NCI-H128 (cell line): ENCODE measurements around the gene SLC29A1.
A peak's percentile ranks its signal among the peaks of the same experiment; 100 is the strongest.

Experiments
- DNase-seq: peaks from one replicate; lab custom pipeline; 2025; ENCODE audit not compliant: unreplicated experiment; lab: John Stamatoyannopoulos, UW

SLC29A1 gene

DNA sequence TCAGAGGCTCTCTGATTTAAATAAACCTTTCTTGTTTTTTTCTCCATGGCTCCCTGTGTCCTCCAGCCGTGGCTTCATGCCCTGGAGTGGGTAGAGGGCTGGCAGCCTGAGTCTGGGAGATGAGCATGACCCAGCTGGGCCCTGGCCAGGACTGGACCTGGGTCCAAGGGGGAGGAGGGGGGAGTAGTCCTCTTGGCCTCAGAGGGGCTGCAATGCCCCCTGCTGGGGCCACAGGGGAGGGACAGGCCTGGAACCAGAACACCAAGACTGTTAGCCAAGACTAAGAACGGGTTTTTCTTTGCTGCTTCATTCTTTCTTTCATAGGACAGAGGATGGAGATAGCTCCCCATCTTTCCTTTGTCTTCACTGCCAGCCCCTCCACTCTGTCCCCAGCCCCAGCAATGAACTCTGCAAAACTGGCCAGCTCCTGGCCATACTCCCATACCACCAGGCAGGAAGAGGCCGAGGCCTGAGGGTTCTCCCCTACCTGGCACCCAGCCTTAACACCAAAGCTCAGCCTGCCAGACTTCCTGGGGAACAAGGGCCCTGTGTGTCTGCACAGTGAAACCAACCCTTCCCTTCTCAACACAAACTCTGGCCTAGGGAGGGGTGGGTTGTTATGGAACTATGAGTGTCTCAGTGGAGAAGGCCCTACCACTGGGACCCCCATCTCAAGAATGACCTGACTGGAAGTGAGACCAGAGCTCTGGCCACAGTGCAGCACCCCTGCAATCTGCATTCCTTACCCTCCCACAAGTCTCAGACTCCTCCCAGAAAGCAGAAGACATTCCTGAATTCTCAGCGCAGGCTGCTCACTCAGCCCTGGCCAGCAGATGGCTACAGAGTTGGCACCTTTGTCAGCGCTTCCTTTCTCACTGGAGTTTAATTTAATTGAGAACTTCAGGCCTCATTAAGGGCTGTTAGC lies 11.0 kb downstream of the SLC29A1 start:
- no peak for DNase-seq

DNA sequence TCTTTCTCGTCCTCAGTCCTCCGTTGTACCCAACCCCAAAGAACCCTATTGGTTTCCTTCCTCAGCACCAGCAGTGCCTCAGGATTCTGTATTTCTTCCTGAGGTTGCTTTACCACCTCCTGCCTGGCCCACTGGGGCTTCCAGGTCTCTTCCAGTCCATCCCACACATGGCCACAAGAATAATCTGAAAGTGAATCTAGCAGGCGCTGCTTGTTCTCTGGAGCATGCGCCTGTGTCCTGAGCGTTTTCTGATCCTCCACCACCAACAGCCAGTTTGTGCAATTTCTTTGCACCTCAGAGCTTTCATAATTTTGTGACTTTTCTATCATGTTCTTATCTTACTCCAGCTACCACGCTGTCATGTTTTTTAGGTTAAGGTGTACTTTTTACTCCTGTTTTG lies 11.9 kb downstream of the SLC29A1 start:
- DNase-seq, result no peak

DNA sequence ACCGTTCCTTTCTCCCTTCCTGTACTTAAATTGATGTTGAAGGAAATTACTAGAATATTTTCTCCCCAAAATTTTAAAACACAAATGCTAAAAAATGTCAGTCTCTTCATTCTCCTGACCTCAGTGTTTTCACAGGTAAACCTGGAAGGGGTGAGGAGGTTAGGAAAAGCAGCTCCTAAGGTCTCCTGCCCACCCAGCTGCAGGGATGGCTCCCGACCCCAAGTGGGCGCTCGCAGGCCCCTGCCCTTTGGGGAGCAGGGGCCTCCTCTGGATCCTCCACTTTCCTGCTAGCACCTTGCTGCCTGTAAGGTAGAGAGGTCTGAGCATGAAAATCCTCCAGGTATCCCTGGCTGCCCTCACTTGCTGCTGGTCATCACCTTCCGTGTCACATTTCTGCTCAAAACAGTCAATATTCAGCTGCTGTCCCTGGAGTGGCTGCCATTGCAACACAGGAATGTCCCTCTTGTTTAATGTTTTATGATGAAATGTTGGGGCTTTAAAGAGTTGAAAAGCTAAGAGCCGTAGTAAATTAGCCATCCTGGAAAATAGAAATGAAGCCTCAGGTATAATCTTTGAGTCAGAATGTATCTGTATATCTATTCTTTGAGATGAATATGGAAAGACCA lies 12.6 kb downstream of the SLC29A1 start:
- no peak for DNase-seq

DNA sequence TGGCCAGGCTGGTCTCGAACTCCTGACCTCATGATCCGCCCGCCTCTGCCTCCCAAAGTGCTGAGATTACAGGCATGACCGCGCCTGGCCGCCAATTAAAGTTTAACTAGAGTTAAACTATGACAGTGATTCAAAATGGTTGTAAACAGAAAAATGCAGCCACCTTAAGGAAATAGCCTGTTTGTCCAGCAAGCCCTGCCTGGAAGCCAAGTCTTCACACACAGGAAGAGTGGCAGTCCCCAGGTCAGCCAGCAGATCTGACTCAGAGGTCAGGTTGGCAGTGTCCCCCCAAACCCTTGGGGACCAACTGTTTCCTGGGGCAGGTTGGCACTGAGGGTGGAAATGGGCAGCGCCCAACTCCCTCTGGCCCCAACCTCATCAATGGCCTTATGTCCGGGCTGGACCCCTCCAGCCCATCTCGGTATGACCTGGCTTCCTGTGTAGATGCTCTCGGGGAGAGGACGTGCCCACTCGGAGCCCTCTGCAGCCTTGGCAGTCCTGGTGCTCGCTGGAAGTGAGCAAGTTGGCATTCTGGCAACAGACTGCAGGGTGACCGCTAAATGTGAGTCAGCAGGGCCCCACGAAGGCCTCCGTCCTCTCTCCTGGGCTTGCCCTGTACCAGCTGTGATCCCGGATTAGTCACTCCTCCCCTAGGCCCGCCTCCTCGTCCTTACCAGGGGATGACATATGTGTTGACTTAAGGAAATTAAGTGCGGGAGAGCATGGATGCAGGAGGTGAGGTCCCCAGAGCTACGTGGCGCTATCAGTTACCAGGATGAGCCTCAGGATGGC lies 13.8 kb downstream of the SLC29A1 start:
- DNase-seq, result peak; percentile 46

DNA sequence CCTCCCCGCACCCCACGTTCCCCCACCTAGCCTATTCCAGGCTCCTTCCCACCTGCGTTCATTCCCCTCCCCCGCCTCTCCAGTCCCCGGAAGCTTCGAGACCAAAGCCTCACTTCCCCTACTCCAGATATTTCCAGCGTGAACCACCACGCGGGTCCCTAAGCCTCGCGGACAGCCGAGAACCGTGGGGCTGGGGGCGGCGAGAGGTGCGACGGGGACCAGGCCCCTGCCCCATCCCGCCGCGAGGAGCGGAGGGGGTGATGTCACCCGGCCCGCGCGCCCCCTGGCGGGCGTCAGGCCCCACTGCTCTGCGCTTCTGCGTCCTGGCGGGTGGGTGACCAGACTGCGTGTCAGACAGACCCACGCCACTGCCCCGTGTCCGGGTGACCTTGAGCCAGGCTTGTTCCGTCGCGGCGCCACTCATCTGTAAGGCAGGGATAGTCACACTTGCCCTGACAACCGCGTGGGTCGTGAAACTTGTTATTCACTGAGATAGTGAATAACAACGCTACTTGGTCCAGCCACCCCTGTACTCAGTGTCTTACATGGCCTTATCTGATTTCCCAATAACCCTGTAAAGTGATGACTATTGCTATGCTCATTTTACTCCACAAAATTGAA lies 14.5 kb downstream of the SLC29A1 start:
- DNase-seq, result peak; percentile 31

DNA sequence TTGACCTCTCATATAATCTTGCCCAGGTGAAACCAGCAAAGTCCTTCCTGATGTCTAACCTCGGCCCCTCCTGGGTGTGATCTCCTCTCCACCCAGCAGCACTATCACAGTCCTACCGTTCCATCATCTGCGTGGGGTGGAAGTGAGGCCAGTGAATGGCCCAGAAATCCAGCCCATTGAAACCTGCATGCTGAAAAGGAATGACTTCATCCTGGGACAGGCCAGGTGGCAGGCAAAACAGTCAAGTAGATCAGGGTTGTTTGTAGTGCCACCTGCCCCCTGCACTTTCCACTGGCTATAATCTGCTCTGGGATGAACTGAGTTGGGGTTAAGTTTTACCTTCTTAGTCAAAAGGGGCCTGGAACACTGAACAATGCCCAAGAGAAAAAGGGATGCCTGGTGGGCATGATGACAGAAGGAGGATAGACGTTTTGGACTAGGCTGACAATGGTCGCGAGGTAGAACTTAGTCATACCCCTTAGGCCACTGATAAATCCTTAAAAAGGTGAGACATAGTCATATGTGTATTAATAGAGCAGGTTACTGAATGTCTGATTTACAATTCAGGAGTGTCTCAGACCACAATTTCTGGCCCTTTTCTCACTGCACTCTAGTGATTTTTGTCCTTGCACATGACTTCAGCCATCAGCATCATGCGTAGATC lies 15.4 kb downstream of the SLC29A1 start:
- no peak for DNase-seq

DNA sequence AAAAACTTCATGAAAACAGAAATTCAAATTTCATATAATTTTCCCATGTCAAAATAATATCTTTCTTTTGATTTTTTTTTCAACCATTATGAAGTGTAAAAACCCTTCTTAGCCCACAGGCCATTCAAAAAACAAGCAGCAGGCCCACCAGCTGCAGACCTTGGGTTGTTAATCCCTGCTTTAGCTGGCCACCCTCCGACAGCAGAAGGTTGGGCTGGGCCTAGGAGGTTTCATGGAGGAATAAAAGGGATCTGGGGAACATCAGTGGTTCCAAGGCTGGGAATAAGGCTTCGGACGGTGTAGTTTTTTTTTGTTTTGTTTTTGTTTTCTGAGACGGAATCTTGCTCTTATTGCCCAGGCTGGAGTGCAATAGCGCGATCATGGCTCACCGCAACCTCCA lies 19.9 kb downstream of the SLC29A1 start:
- DNase-seq, result no peak

DNA sequence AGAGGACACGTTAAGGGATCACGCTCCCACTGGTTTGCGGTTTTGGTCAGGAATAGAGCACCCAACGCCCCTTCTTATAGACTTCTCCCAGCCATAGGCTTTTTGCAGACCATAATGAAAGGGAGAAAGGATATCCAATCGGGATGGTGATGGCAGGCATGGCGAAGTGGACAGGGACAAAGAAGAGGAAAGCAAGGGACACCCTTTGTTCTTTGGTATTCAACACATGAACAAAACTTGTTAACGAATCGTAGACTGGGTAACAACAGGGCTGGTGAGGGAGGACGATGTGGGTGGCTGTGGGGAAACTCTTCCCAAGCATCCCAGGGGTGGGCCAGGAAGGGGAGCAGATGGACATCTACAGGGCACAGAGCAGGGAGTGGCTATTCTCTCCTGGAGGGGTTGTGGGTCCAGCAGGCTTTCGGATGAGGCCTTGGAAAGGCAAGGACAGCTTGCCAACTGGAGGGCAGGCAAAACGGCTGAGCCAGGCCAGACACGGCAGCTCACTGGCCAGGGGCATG lies 22.1 kb downstream of the SLC29A1 start:
- DNase-seq, result no peak

DNA sequence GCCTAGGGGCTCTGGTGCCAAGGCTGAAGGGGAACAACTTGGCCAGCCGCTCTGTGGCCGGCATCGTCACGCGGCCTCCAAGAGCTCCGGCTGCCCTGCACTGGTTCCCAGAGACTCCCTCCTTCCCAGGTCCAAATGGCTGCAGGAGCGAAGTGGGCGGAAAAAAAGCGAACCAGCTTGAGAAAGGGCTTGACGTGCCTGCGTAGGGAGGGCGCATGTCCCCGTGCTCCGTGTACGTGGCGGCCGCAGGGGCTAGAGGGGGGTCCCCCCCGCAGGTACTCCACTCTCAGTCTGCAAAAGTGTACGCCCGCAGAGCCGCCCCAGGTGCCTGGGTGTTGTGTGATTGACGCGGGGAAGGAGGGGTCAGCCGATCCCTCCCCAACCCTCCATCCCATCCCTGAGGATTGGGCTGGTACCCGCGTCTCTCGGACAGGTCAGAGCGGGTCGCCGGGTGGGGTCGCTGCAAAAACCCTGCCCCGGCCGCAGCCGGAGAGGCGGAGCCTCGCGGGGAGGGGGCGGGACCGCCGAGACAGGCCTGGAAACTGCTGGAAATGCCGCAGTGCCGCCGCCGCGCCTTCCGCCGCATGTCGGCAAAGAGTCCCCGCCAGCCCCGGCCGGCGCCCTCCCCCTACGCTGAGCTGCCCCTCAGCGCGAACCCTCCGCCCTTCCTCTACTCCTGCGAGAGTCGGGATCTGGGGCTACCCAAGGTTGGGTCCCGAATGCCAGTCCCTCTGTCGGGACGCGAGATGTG lies 22.7 kb downstream of the SLC29A1 start:
- peak; percentile 74 for DNase-seq

DNA sequence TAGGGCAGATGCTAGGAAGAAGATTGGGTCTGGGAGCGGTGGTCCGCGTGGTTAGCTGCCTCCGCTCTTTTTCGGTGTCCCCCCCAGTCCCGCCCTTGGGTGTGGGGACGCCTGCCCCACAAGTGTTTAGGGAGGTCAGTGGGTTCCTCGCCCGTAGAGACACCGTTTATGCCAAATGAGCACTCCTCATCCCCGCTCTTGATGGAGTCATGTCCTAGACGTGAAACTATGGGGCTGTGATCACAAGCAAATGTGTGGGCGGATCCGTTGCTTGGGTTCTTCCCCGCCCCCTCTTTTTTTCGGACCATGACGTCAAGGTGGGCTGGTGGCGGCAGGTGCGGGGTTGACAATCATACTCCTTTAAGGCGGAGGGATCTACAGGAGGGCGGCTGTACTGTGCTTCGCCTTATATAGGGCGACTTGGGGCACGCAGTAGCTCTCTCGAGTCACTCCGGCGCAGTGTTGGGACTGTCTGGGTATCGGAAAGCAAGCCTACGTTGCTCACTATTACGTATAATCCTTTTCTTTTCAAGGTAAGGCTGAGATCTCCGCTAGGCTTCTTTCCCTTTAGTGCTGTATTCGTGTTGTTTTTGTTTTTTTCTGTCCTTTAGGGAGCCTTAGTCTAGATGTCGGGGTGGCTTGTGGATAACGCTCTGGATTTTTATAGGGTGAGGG lies 23.4 kb downstream of the SLC29A1 start, which contains the start of gene HSP90AB1:
TSS of gene HSP90AB1 (plus strand) at position 439 of the 675 bp plus-strand sequence. CDS start 1,529 bp downstream, outside the sequence.
- DNase-seq, result peak; percentile 88

DNA sequence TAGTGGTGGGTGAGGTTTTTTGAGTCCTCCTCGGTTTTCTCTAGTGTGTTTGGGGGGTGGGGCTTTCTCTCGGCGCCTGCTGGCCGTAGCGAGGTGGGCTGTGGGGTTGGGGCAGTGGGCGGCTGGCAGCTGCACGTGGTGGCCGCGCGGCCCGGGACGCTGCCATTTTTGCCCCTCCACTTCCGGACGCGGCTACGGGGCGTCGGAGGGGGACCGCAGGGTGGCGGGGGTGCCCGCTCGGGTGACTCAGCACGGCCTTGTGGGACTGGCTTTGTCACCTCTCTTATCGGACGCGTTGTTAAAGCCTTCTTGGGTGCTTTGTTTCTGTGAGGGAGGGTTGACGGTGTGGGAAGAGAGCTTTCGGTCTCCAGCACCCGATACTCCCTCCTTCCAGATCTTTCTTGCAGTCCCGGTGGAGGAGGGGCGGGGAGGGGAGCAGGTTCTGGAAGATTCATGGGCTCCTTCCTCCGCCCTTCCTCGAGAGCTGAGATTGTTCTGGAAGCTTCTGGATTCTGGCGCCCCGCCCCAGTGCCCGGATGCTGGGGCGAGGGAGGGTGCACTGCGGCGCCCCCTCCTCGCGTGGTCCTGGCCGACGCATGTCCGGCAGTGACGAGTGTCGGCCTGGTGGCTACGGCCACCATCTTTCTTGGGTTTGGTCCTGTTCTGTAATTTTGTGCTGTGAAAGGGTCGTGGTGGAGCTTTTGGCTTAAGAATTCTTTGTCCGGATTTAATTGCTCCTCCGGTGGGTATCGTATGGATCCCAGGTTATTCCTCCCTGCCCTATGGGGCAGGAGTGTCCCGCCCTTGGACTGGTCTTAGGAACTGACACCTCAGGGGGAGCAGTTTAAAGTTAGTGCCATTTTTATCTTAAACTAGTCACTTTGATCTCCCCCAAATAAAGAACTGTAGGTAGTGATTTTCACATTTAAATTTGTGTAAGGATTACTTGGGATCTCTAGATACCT lies 24.2 kb downstream of the SLC29A1 start:
- DNase-seq, result no peak

DNA sequence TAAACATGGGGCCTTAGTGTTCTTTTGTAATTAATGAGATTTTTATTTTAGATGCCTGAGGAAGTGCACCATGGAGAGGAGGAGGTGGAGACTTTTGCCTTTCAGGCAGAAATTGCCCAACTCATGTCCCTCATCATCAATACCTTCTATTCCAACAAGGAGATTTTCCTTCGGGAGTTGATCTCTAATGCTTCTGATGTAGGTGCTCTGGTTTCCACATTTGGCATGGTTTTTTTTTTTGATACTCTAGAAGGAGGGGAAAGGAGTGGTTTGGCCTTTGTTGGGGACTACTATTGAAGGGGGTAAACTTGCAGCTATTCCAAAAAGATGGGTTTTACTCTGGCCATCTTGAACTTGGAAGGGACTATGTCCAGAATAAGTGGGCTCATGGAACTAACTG lies 25.2 kb downstream of the SLC29A1 start:
- DNase-seq, result no peak

DNA sequence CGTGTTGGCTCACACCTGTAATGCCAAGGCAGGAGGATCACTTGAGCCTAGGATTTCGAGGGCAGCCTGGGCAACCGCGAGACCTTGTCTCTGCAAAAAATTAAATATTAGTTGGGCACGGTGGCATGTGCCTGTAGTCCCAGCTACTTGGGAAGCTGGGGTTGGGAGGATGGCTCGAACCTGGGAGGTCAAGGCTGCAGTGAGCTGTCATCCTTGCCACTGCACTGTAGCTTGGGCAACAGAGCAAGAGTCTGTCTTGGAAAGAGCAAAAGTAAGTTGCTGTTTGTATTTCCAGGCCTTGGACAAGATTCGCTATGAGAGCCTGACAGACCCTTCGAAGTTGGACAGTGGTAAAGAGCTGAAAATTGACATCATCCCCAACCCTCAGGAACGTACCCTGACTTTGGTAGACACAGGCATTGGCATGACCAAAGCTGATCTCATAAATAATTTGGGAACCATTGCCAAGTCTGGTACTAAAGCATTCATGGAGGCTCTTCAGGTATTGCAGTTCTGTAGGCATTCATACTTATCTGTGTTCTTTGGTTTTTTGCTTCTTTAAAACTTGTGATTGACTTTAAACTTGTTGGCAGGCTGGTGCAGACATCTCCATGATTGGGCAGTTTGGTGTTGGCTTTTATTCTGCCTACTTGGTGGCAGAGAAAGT lies 25.8 kb downstream of the SLC29A1 start:
- no peak for DNase-seq

DNA sequence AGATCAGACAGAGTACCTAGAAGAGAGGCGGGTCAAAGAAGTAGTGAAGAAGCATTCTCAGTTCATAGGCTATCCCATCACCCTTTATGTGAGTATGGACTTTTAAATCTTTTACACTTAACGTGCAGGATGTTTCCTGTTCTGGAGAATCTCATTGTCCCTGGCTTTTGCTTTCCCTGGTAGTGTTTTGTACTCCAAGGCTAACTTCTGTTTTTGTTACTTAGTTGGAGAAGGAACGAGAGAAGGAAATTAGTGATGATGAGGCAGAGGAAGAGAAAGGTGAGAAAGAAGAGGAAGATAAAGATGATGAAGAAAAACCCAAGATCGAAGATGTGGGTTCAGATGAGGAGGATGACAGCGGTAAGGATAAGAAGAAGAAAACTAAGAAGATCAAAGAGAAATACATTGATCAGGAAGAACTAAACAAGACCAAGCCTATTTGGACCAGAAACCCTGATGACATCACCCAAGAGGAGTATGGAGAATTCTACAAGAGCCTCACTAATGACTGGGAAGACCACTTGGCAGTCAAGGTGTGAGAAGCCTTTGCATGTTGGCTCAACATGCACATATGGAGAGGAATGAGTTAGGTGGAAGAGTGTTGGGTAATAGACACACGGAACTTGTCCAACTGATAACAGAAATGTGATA lies 26.8 kb downstream of the SLC29A1 start:
- no peak for DNase-seq

DNA sequence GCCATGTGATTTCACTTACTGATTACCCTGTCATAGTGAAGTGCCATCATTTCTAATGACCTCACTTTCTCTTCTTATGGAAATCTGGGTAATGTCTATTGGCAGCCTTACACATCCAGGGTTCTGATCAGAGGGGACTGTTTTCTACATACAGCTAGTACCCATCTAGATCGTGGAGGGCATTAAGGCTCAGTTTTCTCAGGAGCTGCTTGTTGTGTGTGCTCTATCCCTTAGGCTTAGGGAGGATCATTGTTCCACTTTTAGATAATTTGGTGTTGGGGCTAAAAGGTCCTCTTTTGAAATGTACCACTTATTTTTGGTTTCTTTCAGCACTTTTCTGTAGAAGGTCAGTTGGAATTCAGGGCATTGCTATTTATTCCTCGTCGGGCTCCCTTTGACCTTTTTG lies 27.3 kb downstream of the SLC29A1 start:
- no peak for DNase-seq

DNA sequence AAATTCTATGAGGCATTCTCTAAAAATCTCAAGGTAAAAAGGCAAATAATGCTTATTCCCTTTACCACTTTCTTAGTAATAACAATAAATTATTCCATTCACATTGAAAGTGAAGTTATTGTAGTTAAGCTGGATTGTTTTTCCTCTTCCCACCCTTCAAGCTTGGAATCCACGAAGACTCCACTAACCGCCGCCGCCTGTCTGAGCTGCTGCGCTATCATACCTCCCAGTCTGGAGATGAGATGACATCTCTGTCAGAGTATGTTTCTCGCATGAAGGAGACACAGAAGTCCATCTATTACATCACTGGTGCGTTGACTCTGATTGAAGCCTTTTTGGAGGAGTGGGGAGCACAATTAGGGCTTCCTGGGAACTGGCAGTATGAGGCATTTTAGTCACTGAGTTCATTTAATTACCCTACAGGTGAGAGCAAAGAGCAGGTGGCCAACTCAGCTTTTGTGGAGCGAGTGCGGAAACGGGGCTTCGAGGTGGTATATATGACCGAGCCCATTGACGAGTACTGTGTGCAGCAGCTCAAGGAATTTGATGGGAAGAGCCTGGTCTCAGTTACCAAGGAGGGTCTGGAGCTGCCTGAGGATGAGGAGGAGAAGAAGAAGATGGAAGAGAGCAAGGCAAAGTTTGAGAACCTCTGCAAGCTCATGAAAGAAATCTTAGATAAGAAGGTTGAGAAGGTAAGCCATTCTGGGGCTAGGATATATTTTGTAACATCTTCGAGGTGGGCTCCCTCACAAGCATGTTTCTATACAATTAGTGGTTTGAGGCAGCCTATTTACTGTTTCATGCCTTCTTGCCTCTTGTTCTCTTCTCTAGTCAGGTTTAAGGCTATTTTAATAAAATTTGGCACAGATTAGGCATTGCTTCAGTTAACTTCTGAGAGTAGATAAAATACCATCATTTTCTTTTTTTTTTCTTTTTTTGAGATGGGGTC lies 28.5 kb downstream of the SLC29A1 start:
- DNase-seq, result no peak
